ENCODE data around the gene PRRG3. TPM values are rescaled to one million over a fixed set of nuclear protein-coding genes. Genes with fewer than 3 reads are reported as not detected.
"Not testable (repeated sequence)": the region's sequence is repeated elsewhere in the genome, so short reads cannot be mapped to it uniquely, and the experiment has no call there.

Gene PRRG3
- total RNA-seq = 0.99 TPM in 1 of 2 replicates, not detected in the other

DNA sequence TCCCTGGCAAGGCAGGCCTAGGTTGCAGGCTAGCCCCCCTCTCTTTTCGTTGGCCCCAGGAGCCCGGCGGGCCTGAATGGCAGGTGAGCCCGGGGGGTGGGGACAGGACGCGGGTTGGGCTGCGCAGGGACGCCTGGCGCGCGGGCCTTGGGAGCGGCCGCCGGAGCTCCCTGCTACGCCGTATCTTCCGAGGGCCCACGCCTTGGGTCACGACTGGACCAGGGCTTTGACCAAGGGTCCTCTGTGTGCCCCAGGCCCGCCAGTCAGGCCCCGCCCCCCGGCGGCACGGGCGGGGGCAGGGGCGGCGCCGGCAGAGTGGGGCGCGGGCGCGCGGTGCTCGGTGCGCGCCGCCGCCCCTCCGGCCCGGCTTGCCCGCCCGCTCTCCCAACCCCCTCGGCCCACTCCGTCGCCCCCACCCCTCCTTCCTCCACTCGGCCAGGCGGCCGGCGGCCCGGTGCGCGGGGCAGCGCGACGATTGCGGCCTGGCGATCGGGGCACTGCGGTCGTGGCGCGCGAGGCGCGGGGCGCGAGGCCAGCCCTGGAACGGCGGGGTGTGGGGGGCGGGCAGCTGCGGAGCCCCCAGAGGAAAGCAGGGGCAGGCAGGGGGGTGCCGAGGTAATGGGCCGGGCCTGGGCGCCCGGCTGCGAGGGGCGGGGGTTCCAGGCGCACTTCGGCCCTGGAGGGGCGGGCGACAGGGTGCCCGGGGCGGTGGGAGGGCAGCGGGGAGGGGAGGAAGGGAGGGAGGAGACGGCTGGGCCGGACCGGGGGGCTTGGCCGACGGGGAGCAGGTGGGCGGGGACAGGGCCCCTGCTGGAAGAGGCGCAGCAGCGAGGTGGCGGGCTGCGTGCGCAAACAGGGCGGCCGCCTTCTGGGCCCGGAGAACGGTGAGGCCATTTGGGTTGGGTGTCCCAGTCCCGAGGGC, at the start of gene PRRG3:
PRRG3 (plus strand) TSS at position 798 of the 922 bp plus-strand sequence. CDS start 3,357 bp downstream, outside the sequence.
- DNase-seq (ENCODE audit: extremely low read depth, low read depth, low spot score) = no peak

DNA sequence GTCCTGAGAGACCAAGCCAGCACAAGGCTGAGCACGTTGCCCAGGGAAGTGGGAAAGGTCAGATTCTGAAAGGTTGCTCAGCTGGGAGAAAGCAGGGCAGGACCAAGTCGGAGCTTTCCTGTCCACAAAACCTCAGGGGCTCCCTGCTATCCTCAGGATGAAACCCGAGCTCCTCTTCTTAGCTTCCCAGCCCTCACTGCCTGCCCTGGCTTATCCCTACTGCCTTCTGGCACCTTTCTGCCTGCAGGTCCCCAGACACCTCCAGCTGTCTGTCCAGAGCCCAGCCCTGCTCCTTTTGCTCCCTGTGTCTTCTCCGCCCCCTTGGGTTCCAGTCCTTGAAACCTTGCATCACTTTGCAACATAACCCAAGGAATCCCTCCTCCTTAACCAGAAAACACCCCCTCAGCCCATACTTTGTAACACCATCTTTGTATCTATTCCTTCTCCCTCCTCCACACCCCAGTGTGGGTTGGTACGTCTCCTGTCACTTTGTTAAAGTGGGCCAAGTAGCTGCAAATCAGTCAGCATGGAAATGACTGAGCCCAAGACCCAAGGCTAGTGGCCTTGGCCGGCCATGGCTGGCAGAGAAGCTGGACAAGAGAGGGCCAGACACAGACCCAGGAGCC, 20.0 kb upstream of the PRRG3 start:
- DNase-seq (ENCODE audit: extremely low read depth, low read depth, low spot score) = no peak

DNA sequence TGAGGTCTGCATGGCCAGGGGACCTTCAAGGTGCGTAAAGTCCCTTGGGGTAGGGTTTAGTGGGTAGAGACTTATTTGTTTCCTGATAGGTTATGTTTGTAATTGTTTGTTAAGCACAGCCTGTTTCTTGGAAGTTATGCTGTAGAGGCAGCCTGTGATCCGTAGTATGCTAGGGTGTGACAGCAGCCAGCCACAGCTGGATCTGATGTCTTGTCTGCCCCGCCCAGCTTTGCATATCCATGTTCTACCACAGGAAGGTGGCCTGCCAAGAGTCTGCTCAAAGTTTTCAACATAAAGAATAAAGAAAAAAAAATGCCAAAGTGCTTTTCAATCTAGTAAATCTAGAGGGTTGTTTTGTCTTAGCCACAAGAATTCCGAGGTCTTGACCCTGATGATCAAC, 19.1 kb upstream of the PRRG3 start:
- DNase-seq (ENCODE audit: extremely low read depth, low read depth, low spot score) = no peak

DNA sequence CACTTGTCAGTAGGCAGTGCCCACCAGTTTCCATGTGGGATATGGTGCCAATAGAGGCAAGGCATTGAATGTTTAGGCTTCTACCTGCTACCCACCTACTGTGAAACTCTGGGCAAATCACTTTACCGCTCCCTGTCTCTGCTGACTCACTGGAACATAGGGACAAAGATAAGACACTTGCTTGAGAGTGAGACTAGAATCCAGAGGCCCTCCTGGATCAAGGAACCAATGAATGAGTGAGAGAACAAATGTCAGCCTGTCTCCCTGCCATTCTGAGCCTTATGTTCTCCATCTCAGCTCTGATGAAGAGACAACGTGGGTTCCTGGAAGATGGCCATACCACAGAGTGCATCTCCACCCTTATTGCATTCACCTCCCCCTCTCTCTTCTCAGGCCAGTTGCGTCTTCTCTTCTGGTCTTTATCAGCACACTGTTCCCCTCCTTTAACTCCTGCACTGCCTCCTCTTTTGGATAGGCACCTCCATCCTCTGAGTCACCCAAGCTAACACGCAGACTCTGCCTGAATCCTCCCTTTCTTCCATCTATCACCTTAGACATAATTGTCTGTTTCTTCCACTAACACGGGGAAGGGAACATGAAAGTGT, 15.4 kb upstream of the PRRG3 start:
- DNase-seq (ENCODE audit: extremely low read depth, low read depth, low spot score) = no peak

DNA sequence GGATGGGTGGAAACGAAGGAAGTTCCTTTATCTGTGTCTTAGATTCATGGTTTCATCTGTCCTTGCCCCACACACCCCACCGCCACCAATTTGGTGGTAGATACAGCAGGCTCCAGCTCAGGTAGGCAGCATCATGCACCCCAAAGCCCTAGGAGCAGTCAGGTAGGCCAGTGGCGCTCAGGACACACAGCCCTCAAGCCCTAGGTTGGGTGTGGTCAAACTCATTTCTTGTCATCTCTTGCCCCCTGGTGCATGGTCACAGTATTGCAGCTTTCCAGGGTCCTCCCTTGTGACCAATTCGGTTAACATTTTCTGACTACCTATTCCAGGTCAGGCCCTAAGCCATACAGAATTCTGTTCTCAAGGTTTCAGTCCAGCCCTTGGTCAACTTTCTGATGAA, 14.5 kb upstream of the PRRG3 start:
- no peak for DNase-seq (ENCODE audit: extremely low read depth, low read depth, low spot score)

DNA sequence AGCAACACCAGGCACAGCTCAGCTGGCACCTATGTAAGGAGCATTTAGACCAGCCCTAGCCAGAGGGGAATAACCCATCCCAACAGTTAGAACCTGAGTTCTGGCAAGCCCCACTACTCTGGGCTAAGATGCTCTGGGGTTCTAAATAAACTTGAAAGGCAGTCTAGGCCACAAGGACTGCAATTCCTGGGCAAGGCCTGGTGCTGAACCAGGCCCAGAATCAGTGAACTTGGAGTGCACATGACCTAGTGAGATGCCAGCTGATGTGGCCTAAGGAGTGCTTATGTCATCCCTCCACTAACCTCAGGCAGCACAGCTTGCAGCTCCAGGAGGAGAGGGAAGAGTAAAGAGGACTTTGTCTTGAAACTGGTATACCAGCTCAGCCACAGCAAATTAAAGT, 7.6 kb upstream of the PRRG3 start:
- no peak for DNase-seq (ENCODE audit: extremely low read depth, low read depth, low spot score)

DNA sequence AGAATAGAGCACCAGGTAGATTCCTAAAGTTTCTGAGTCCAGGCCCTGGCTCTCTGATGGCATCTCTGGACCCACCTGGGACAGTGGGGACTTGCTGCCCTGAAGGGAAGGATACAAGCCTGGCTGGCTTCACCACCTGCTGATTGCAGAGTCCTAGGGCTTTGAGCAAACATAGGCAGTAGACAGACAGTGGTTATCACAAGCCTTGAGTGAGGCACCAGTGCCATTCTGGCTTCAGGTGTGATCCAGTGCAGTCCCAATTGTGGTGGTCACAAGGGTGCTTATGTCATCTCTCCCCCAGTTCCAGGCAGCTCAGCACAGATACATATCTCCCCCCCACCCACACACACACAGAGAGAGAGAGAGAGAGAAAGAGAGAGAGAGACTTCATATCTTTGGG, 6.6 kb upstream of the PRRG3 start:
- DNase-seq (ENCODE audit: extremely low read depth, low read depth, low spot score) = no peak

DNA sequence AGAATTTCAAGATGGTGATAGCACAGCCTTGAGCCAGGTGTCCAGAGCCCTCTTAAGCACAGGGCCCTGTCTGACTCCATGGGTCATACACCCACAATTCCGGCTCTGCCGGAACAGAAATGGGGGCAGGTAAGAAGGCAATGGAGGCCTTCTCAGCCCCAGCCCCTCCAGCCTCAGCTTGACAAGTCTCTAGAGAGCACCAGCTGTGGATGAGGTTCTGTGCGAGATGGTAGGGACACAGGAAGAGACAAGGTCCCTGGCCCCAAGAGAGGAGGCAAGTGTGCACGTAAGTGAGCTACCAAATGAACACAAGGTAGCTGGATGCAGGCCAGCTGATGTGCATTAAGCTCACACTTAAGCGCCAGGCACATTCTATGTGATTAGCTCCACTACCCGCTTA, 2.4 kb upstream of the PRRG3 start:
- no peak for DNase-seq (ENCODE audit: extremely low read depth, low read depth, low spot score)

DNA sequence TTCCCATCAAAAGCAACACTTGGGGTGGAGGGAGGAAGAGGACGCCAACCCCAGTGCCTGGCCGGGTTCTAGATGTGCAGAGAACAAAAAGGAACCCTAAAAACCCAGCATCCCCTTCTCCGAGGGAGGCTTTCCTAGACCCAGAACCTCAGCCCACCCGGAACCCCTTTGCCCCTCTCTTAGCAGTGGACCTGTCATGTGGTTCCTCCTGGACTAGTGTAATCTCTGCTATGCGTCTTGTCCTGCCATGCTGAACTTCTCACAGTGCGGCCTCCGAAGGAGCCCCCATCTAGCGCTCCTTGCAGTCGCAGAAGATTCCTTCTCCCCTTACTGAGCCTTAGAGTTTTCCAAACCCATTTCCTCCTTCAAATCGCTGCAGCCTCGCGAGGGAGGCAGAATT, 1.1 kb upstream of the PRRG3 start:
- DNase-seq (ENCODE audit: extremely low read depth, low read depth, low spot score) = no peak

DNA sequence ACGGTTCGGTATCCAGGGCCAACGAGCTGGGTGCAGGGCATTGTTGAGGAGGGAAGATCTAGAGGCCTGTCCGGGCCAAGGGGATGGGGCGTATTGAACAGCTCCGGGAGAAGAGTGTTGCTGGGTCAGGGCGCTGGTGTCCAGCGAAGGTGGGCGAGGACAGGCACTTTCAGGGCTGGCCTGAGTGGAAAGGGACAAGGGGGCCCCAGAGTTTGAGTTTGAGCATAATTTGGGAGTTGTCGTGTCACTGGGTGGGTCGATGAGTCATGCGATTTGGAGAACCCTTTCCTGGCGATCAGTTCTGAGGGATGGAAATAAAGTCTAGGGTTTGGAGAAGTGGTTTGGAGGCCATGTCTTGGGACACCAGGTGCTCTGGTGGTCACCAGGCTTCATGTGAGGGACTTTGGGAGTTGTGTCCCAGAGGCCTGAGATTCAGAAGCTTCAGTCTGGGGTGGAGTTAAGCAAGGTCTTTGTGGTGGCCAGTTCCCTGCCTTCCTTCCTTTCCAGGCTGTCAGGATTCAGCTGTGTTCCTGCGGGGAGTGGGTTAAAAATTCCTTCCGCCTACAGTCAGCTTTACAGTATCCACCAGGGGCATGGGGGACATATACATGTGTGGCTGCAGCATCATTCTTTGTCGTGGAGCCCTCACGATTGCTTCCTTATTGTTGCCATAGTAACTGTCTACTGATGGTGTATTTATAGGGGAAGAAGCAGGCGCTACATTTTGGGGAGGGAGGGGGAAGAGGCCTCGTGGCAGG, 504 bp downstream of the PRRG3 start:
- no peak for DNase-seq (ENCODE audit: extremely low read depth, low read depth, low spot score)

DNA sequence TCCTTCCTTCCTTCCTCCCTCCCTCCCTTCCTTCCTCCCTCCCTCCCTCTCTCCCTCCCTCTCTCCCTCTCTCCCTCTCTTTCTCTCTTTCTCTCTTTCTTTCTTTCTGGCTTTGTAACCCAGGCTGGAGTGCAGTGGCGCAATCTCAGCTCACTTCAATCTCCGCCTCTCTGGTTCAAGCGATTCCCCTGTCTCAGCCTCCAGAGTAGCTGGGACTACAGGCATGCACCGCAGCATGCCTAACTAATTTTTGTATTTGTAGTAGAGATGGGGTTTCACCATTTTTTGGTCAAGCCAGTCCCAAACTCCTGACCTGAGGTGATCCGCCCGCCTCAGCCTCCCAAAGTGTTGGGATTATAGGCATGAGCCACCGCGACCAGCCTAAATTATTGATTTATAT, 1.8 kb downstream of the PRRG3 start:
- not testable (repeated sequence) for DNase-seq (ENCODE audit: extremely low read depth, low read depth, low spot score)

DNA sequence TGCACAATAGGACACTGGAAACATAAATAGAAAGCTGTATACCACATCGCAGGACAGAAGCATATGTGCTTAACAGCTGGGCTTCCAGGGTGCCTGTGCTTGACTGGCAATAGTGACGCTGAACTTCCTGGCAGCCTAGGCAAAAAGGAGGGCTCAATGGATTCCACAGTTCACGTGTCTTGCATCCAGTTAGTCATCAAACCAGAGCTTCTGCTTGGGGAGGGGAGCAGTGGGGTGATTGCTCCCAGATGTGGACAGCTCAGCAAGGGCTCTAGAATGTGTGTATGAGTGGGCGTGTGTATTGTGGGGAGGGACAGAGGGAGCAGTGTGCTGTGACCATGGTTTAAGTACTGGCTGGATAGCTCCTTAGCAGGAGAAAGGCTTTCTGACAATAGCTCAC, 2.3 kb downstream of the PRRG3 start:
- no peak for DNase-seq (ENCODE audit: extremely low read depth, low read depth, low spot score)

DNA sequence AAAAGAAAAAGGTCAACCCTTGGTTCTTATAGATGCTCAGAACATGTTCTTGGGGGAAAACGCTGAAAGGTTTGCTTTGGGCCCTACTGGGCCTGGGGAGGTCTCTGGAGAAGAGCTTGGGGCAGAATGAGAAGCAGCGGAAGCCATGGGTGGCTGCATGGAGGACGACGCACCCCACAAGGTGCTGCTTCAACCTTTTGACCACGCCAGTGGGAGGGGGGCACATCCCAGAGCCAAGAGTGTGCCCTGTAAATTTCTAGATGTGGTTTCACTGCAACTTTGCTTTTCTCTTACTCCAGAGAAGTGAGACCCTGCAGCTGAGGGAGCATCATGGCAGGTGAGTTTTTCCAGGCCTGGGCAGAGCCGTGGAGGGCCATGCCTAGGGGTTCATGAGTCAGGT, 3.2 kb downstream of the PRRG3 start:
- DNase-seq (ENCODE audit: extremely low read depth, low read depth, low spot score) = no peak

DNA sequence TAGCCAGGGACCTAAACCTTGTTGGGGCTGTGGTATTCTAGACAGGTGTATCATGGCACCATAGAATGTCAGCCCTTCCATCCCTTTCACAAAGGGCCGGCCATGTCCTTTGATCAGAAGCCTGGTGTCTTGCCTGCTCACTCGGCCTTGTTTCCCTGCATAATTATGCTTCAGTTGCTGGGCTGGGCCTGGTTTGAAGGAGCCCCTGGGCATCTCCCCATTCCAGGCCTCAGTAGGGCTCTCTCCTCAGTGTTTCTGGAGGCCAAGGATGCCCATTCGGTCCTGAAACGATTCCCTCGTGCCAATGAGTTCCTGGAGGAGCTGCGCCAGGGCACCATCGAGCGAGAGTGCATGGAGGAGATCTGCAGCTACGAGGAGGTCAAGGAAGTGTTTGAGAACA, 4.5 kb downstream of the PRRG3 start:
- DNase-seq (ENCODE audit: extremely low read depth, low read depth, low spot score) = no peak

DNA sequence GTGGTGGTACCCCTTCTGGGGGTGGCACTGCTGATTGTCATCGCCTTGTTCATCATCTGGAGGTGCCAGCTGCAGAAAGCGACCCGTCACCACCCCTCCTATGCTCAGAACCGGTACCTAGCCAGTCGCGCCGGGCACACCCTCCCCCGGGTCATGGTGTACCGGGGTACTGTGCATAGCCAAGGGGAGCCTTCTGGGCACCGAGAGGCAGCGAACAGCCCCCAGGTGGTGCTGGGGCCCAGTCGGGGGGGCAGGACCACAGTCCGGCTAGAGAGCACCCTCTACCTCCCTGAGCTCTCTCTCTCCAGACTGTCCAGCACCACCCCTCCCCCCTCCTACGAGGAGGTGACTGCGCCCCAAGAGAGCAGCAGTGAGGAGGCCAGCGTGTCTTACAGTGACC, 5.3 kb downstream of the PRRG3 start:
- no peak for DNase-seq (ENCODE audit: extremely low read depth, low read depth, low spot score)

DNA sequence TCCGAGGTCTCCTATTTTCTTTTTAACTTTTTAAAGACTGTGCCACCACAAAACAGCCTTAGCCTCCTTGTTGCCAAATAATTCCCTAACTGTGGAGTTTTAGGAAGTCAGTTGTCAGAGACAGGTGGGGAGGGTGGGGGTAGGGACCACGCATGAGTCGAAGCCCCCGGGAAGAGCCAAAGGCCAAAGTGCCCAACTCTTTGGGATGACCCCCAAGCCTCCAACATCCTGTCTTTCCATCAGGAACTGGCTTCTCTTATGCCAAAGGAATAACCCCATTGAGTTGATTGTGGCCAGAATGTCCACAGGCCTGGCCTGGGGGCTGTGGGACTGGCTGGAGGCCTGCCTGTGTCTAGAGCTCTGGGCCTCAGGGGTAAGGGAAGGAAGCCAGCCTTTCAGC, 5.8 kb downstream of the PRRG3 start:
- no peak for DNase-seq (ENCODE audit: extremely low read depth, low read depth, low spot score)

DNA sequence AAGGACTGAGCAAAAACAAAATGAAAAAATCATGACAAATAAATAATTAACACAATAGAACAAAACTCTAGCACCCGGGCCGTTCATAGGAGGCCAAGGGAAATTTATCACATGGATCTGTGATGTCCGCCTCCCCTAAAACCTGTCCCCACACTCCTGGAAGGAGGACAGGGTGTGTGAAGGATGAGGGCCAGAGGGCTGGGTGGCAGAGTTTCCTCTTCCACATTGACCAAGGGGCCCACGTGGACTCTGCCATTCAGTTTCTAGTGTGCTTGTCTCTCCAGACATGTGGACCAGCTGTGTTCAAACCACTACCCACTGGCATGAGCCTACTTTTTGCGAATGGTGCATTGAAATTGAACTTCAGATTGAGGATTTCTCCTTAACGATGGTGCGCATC, 6.3 kb downstream of the PRRG3 start:
- no peak for DNase-seq (ENCODE audit: extremely low read depth, low read depth, low spot score)

DNA sequence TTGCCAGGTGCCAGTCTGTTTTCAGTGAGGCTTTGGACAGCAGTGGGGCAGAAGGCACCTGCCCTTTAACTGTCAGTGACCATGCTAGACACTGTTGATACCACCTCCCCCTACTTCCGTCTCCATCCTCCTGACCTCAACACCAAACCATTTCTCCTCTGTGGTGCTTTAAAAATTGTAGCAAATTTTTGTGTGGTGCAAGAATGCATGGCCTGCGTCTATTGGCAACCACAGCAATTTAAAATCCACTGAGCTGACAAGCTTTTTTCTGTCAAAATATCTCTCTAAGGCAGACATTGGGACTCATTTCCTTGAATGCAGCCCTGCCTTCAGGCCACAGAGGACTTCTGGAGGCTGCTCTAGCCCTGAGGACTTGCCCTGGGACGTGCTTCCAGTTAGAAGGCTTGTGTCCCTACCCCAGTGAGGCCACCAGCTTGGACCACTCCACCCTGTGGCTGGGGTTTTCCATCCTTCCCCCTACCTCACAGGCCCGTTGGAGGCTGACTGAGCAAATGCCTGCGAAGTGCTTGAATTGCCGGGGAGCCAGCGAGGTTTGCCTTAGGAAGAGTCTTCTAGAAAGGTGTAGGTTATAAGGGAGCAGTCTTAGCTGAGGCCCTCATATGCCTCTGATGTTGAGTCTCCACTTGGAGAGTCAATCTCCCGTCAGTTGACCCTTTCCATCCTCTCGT, 6.9 kb downstream of the PRRG3 start:
- no peak for DNase-seq (ENCODE audit: extremely low read depth, low read depth, low spot score)

DNA sequence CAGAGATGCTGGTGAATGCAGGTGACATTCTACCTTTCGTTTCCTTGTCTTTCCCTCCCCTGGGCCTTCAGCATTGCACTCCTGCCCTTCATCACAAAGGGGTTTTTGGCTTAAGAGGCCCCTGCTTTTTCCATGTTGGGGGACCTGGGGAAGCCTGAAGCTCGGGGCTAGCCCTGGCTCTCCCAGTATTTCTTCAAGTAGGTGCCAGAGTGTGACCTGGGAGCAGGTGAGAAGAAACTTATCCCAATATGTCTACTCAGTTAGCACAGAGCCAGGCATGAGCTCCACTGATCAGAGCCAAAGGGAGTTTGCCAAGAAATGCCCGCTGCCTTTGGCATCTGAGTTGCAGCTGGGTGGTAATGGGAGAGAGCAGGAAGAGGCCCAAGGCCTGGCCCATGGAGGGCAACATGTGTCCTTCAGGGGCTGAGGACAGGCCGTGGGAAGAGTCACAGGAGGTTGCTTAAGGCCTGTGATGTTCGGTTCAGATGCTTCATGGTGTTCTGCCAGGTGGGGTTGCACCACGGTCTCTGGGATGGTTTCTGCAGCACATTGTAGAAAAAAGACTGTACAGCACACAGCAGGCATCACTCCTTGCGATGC, 7.6 kb downstream of the PRRG3 start:
- no peak for DNase-seq (ENCODE audit: extremely low read depth, low read depth, low spot score)

DNA sequence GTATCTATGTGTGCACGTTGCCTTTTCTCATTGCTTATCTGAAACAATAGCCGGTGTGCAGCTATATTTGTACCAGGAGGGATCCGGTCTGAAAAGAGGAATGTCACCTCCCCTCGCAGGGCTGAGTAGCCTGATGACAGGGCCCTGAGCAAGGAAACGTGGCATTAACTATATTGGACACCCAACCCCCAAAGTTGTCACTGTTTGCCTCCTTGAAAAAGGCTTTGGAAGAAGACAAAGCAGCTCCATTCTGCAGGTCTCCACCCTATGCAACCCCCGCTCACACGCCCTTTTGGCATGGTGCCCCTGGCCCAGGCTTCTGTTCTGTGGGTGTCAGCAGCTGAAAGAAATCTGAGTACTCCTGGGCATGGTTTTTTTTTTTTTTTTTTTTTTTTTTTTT, 8.2 kb downstream of the PRRG3 start:
- no peak for DNase-seq (ENCODE audit: extremely low read depth, low read depth, low spot score)
